Chondrocyte (in vitro differentiated cells): Measurements from ENCODE around the gene ACMSD. TPM values are rescaled to one million over a fixed set of nuclear protein-coding genes. Genes with fewer than 3 reads are reported as not detected.

Source experiments
- DNase-seq: peaks from one replicate; pipeline ENCODE4 v3.0.0; 2021; ENCODE audit warnings: mixed read lengths, low spot score
- H3K27ac Mint-ChIP-seq: one replicate; pipeline ENCODE4 v1.8.0; 2021; ENCODE audit warnings: mild to moderate bottlenecking, moderate library complexity, mixed read lengths; ENCODE audit not compliant: unreplicated experiment
- H3K27me3 Mint-ChIP-seq: 2 replicates; pipeline ENCODE4 v1.8.0; 2021; ENCODE audit warnings: low read depth, mixed read lengths
- H3K36me3 Mint-ChIP-seq: 2 replicates; pipeline ENCODE4 v1.8.0; 2021; ENCODE audit warnings: low read depth, mixed read lengths
- H3K4me1 Mint-ChIP-seq: 2 replicates; pipeline ENCODE4 v1.8.0; 2021; ENCODE audit warnings: low read depth, mild to moderate bottlenecking, mixed read lengths
- H3K4me3 Mint-ChIP-seq: one replicate; pipeline ENCODE4 v1.8.0; 2021; ENCODE audit warnings: mild to moderate bottlenecking, moderate library complexity, mixed read lengths; ENCODE audit not compliant: unreplicated experiment
- H3K9me3 Mint-ChIP-seq: 2 replicates; pipeline ENCODE4 v1.8.0; 2021; ENCODE audit warnings: low read depth, mixed read lengths
- CTCF ChIP-seq: fragments of 200-600 bp; sonication (generic); IDR thresholded peaks from 2 replicates; pipeline ENCODE4 v1.5.0; 2021; ENCODE audit warnings: antibody characterized with exemption, mild to moderate bottlenecking, moderate library complexity
- total RNA-seq: library from RNA; stranded (reverse); gene quantifications from 3 replicates; pipeline ENCODE4 v1.2.1, GENCODE V29; 2021

The ACMSD gene
- total RNA-seq, 1 donor from 2014 or later: not detected

- Mint-ChIP-seq H3K4me1 (peaks cover 37% of the 10 kb centered on the region), H3K27me3 (no peaks in the 10 kb centered on the region), H3K27ac (no peak overlapping the region), H3K36me3 (peaks cover 9% of the 10 kb centered on the region), H3K9me3 (peaks cover 20% of the 10 kb centered on the region), H3K4me3 (no peak overlapping the region)
- no peak for TF ChIP-seq CTCF
- DNase-seq: no peak
Observed at GRCh38 chr2:134839649-134840048, 1.2 kb downstream of the ACMSD start.

- Mint-ChIP-seq H3K4me3 (no peak overlapping the region), H3K36me3 (no peaks in the 10 kb centered on the region), H3K4me1 (peaks cover 31% of the 10 kb centered on the region), H3K27me3 (no peaks in the 10 kb centered on the region), H3K9me3 (no peaks in the 10 kb centered on the region), H3K27ac (no peak overlapping the region)
- DNase-seq: no peak
- TF ChIP-seq CTCF: no peak
Observed at GRCh38 chr2:134842930-134843490, 4.6 kb downstream of the ACMSD start.

- DNase-seq: no peak
- no peak for TF ChIP-seq CTCF
- Mint-ChIP-seq H3K36me3 (peaks cover 1% of the 10 kb centered on the region), H3K4me3 (no peak overlapping the region), H3K9me3 (no peaks in the 10 kb centered on the region), H3K27me3 (no peaks in the 10 kb centered on the region), H3K27ac (no peak overlapping the region), H3K4me1 (peaks cover 26% of the 10 kb centered on the region)
Observed at GRCh38 chr2:134843968-134844367, 5.6 kb downstream of the ACMSD start.

- H3K27ac Mint-ChIP-seq: peak overlapping the region; percentile 78
- H3K4me1 Mint-ChIP-seq: peaks cover 22% of the 10 kb centered on the region
- TF ChIP-seq CTCF: no peak
- H3K27me3 Mint-ChIP-seq: no peaks in the 10 kb centered on the region
- peaks cover 1% of the 10 kb centered on the region for H3K36me3 Mint-ChIP-seq
- no peak for DNase-seq
- no peak overlapping the region for H3K4me3 Mint-ChIP-seq
- no peaks in the 10 kb centered on the region for H3K9me3 Mint-ChIP-seq
Observed at GRCh38 chr2:134845028-134845427, 6.6 kb downstream of the ACMSD start.

- TF ChIP-seq CTCF: no peak
- Mint-ChIP-seq H3K27ac (peak overlapping the region; percentile 78), H3K27me3 (no peaks in the 10 kb centered on the region), H3K9me3 (no peaks in the 10 kb centered on the region), H3K36me3 (peaks cover 1% of the 10 kb centered on the region), H3K4me3 (no peak overlapping the region), H3K4me1 (peaks cover 22% of the 10 kb centered on the region)
- DNase-seq: no peak
Observed at GRCh38 chr2:134845719-134846118, 7.3 kb downstream of the ACMSD start.
